Measurements from ENCODE around the gene SLC13A5.

DNA sequence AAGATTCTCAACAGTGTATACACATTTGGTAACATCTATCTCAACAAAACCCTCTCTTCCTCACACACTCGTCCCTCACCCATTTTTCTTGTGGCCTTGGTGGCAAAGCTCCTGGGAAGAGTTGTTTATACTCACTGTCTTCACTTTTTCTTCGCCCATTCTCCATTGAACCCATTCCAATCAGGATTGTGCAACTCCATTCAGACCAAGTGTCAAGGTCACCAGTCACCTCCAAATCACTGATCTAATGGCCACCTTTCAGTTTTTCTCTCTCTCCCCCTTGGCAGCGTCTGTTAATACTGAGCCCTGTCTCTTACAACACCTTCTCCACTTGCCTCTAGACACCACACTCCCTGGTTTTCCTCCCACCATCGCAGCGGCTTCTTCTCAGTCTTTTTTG lies 8.6 kb upstream of the SLC13A5 start:
- TF ChIP-seq GABPA (IDR thresholded peaks at IDR 0.05; ENCODE audit: low read depth) (no peak), POLR2AphosphoS5 (IDR thresholded peaks at IDR 0.05; ENCODE audit: low read depth) (no peak)
- TF ChIP-seq, protein P1, sequence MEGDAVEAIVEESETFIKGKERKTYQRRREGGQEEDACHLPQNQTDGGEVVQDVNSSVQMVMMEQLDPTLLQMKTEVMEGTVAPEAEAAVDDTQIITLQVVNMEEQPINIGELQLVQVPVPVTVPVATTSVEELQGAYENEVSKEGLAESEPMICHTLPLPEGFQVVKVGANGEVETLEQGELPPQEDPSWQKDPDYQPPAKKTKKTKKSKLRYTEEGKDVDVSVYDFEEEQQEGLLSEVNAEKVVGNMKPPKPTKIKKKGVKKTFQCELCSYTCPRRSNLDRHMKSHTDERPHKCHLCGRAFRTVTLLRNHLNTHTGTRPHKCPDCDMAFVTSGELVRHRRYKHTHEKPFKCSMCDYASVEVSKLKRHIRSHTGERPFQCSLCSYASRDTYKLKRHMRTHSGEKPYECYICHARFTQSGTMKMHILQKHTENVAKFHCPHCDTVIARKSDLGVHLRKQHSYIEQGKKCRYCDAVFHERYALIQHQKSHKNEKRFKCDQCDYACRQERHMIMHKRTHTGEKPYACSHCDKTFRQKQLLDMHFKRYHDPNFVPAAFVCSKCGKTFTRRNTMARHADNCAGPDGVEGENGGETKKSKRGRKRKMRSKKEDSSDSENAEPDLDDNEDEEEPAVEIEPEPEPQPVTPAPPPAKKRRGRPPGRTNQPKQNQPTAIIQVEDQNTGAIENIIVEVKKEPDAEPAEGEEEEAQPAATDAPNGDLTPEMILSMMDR (IDR thresholded peaks at IDR 0.05; ENCODE audit: insufficient read depth, low read length): no peak

Measured in HL-60 (cell line).